ENCODE data around the gene ZFC3H1. TPM values are rescaled to one million over a fixed set of nuclear protein-coding genes. Genes with fewer than 3 reads are reported as not detected.
A peak's percentile ranks its signal among the peaks of the same experiment; 100 is the strongest.

The ZFC3H1 gene
- total and polyA plus RNA-seq, 2 of the 13 experiments (the other 11 are each of a cell fraction or from before 2014, with no cell fraction given), result 17.1 to 38.3 TPM

DNA sequence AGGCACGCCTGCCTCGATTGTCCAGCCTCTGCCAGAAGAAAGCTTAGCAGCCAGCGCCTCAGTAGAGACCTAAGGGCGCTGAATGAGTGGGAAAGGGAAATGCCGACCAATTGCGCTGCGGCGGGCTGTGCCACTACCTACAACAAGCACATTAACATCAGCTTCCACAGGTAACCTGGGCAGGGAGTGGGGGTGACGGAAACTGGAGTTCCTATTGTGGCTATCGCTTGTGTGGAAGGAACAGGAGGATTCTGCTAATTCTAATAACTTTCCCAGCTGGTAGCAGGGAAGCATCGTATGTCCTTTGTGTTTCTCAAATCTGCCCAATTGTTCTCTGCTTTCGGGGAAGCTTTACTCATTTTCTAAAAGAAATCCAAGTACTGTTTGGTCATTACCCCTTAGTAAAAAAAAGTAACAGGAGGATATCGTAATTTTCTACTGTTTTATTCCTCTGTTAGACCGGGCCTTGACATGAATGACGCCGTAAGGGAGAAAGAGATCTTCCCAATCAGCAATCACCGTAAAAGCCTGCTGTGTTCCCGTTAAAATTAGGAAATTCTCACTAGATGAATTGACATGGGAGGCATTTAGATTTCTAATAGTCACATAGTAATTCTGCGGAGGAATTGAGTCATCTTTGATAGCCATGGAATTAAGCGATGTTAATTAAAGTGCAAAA is 902 bp upstream of the ZFC3H1 start (continued):
- TF ChIP-seq, protein P1, sequence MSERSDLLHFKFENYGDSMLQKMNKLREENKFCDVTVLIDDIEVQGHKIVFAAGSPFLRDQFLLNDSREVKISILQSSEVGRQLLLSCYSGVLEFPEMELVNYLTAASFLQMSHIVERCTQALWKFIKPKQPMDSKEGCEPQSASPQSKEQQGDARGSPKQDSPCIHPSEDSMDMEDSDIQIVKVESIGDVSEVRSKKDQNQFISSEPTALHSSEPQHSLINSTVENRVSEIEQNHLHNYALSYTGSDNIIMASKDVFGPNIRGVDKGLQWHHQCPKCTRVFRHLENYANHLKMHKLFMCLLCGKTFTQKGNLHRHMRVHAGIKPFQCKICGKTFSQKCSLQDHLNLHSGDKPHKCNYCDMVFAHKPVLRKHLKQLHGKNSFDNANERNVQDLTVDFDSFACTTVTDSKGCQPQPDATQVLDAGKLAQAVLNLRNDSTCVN (CRISPR knock-in tag; IDR thresholded peaks at IDR 0.05; ENCODE audit: borderline replicate concordance), result 0 out of 2 replicates have a peak, but pooled peaks have one; percentile 61
- TF ChIP-seq ZNF577 (CRISPR knock-in tag; IDR thresholded peaks at IDR 0.05; ENCODE audit: borderline replicate concordance, low read depth) (no peak), ZNF569 (CRISPR knock-in tag; IDR thresholded peaks at IDR 0.05; ENCODE audit: borderline replicate concordance) (no peak), HOXA7 (CRISPR knock-in tag; IDR thresholded peaks at IDR 0.05) (peak; percentile 5; the same call in 1 of the 2 replicates), KDM5B (CRISPR knock-in tag; IDR thresholded peaks at IDR 0.05; ENCODE audit: borderline replicate concordance) (peak; percentile 17; the same call in 1 of the 2 replicates), IKZF1 (IDR thresholded peaks at IDR 0.05) (no peak), MEIS1 (CRISPR knock-in tag; IDR thresholded peaks at IDR 0.05; ENCODE audit: borderline replicate concordance) (peak; percentile 66; the same call in 1 of the 2 replicates), CCDC6 (CRISPR knock-in tag; IDR thresholded peaks at IDR 0.05) (no peak), ARNTL (CRISPR knock-in tag; IDR thresholded peaks at IDR 0.05) (peak; percentile 35; the same call in 1 of the 2 replicates)
- TF ChIP-seq, protein P2, sequence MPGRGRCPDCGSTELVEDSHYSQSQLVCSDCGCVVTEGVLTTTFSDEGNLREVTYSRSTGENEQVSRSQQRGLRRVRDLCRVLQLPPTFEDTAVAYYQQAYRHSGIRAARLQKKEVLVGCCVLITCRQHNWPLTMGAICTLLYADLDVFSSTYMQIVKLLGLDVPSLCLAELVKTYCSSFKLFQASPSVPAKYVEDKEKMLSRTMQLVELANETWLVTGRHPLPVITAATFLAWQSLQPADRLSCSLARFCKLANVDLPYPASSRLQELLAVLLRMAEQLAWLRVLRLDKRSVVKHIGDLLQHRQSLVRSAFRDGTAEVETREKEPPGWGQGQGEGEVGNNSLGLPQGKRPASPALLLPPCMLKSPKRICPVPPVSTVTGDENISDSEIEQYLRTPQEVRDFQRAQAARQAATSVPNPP (CRISPR knock-in tag; IDR thresholded peaks at IDR 0.05), result no peak
- TF ChIP-seq, protein P3, sequence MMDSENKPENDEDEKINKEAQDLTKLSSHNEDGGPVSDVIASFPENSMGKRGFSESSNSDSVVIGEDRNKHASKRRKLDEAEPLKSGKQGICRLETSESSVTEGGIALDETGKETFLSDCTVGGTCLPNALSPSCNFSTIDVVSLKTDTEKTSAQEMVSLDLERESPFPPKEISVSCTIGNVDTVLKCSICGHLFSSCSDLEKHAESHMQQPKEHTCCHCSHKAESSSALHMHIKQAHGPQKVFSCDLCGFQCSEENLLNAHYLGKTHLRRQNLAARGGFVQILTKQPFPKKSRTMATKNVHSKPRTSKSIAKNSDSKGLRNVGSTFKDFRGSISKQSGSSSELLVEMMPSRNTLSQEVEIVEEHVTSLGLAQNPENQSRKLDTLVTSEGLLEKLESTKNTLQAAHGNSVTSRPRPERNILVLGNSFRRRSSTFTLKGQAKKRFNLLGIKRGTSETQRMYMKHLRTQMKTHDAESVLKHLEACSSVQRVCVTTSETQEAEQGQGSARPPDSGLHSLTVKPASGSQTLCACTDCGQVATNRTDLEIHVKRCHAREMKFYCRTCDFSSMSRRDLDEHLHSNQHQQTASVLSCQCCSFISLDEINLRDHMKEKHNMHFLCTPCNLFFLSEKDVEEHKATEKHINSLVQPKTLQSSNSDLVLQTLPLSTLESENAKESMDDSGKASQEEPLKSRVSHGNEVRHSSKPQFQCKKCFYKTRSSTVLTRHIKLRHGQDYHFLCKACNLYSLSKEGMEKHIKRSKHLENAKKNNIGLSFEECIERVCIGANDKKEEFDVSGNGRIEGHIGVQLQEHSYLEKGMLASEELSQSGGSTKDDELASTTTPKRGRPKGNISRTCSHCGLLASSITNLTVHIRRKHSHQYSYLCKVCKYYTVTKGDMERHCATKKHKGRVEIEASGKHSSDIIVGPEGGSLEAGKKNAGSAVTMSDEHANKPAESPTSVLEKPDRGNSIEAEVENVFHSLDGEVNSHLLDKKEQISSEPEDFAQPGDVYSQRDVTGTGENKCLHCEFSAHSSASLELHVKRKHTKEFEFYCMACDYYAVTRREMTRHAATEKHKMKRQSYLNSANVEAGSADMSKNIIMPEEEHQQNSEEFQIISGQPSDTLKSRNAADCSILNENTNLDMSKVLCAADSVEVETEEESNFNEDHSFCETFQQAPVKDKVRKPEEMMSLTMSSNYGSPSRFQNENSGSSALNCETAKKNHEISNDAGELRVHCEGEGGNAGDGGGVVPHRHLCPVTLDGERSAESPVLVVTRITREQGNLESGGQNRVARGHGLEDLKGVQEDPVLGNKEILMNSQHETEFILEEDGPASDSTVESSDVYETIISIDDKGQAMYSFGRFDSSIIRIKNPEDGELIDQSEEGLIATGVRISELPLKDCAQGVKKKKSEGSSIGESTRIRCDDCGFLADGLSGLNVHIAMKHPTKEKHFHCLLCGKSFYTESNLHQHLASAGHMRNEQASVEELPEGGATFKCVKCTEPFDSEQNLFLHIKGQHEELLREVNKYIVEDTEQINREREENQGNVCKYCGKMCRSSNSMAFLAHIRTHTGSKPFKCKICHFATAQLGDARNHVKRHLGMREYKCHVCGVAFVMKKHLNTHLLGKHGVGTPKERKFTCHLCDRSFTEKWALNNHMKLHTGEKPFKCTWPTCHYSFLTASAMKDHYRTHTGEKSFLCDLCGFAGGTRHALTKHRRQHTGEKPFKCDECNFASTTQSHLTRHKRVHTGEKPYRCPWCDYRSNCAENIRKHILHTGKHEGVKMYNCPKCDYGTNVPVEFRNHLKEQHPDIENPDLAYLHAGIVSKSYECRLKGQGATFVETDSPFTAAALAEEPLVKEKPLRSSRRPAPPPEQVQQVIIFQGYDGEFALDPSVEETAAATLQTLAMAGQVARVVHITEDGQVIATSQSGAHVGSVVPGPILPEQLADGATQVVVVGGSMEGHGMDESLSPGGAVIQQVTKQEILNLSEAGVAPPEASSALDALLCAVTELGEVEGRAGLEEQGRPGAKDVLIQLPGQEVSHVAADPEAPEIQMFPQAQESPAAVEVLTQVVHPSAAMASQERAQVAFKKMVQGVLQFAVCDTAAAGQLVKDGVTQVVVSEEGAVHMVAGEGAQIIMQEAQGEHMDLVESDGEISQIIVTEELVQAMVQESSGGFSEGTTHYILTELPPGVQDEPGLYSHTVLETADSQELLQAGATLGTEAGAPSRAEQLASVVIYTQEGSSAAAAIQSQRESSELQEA (CRISPR knock-in tag; IDR thresholded peaks at IDR 0.05; ENCODE audit: not compliant biosample characterization), result no peak
- TF ChIP-seq, protein P4, sequence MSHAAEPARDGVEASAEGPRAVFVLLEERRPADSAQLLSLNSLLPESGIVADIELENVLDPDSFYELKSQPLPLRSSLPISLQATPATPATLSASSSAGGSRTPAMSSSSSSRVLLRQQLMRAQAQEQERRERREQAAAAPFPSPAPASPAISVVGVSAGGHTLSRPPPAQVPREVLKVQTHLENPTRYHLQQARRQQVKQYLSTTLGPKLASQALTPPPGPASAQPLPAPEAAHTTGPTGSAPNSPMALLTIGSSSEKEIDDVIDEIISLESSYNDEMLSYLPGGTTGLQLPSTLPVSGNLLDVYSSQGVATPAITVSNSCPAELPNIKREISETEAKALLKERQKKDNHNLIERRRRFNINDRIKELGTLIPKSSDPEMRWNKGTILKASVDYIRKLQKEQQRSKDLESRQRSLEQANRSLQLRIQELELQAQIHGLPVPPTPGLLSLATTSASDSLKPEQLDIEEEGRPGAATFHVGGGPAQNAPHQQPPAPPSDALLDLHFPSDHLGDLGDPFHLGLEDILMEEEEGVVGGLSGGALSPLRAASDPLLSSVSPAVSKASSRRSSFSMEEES (CRISPR knock-in tag; IDR thresholded peaks at IDR 0.05), result no peak
- TF ChIP-seq, protein P5, sequence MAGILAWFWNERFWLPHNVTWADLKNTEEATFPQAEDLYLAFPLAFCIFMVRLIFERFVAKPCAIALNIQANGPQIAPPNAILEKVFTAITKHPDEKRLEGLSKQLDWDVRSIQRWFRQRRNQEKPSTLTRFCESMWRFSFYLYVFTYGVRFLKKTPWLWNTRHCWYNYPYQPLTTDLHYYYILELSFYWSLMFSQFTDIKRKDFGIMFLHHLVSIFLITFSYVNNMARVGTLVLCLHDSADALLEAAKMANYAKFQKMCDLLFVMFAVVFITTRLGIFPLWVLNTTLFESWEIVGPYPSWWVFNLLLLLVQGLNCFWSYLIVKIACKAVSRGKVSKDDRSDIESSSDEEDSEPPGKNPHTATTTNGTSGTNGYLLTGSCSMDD (CRISPR knock-in tag; IDR thresholded peaks at IDR 0.05), result no peak

Measured in HepG2 (cell line).